CD14-positive monocyte (primary cell): ENCODE data around the gene ADGRL3. TPM values are rescaled to one million over a fixed set of nuclear protein-coding genes. Genes with fewer than 3 reads are reported as not detected.
A peak's percentile ranks its signal among the peaks of the same experiment; 100 is the strongest.

Experiments used
- DNase-seq, 3 donors: peaks; one replicate each; pipeline ENCODE4 v3.0.0-alpha.2; 2011 to 2022
- H2AFZ ChIP-seq: 2 replicates; pipeline ENCODE4 v1.6.0; 2012; ENCODE audit warnings: mild to moderate bottlenecking, low read depth, low read length, inconsistent platforms; ENCODE audit not compliant: insufficient read depth, poor library complexity, severe bottlenecking
- H3K27ac ChIP-seq, 2 donors: 1 replicate in 1 of 2; 2 replicates in 1 of 2; pipeline ENCODE4 v1.5.1; 2012 to 2013; ENCODE audit warnings: low read length in 2 of 2, control low read depth in 1 of 2, inconsistent platforms in 1 of 2, low read depth in 1 of 2, mild to moderate bottlenecking in 1 of 2
- H3K27me3 ChIP-seq, 2 donors: one replicate each; pipeline versions ENCODE4 v1.6.0 to v1.6.1; 2011 to 2013; ENCODE audit warnings: low read length in 2 of 2; ENCODE audit not compliant: control insufficient read depth in 2 of 2, insufficient read depth in 2 of 2
- H3K36me3 ChIP-seq, 2 donors: replicated peaks in 1 of 2; 1 replicate in 1 of 2; 2 replicates in 1 of 2; pipeline versions ENCODE4 v1.5.1 to v1.6.1; 2012 to 2013; ENCODE audit warnings: low read length in 2 of 2, control low read depth in 1 of 2, inconsistent platforms in 1 of 2, mild to moderate bottlenecking in 1 of 2; ENCODE audit not compliant: insufficient read depth in 2 of 2, control insufficient read depth in 1 of 2
- H3K4me1 ChIP-seq, 2 donors: 1 replicate in 1 of 2; 2 replicates in 1 of 2; pipeline versions ENCODE4 v1.5.1 to v1.6.1; 2012 to 2013; ENCODE audit warnings: low read length in 2 of 2, control low read depth in 1 of 2, inconsistent platforms in 1 of 2, mild to moderate bottlenecking in 1 of 2, moderate library complexity in 1 of 2; ENCODE audit not compliant: insufficient read depth in 2 of 2, control insufficient read depth in 1 of 2
- H3K4me2 ChIP-seq: replicated peaks from 2 replicates; pipeline ENCODE3; 2012; ENCODE audit warnings: low read length, moderate library complexity, mild to moderate bottlenecking; ENCODE audit not compliant: poor library complexity, severe bottlenecking; ENCODE audit errors: extremely low read depth
- H3K4me3 ChIP-seq, 3 experiments: fragments of 200-600 bp in 1 of 3; sonication (generic) in 1 of 3; replicated peaks in 1 of 3; 1 replicate in 2 of 3; 2 replicates in 1 of 3; pipeline ENCODE4 v1.5.1; 2011 to 2013; ENCODE audit warnings: low read length in 3 of 3, mild to moderate bottlenecking in 3 of 3, control low read depth in 2 of 3, low read depth in 2 of 3, inconsistent platforms in 1 of 3, moderate library complexity in 1 of 3
- H3K79me2 ChIP-seq: 2 replicates; pipeline ENCODE4 v1.6.0; 2012; ENCODE audit warnings: mild to moderate bottlenecking, control low read depth, inconsistent platforms, low read length, moderate library complexity; ENCODE audit not compliant: insufficient read depth
- H3K9ac ChIP-seq: 2 replicates; pipeline ENCODE4 v1.6.0; 2017; ENCODE audit warnings: low read length, mild to moderate bottlenecking; ENCODE audit not compliant: insufficient read depth, poor library complexity, severe bottlenecking
- H3K9me3 ChIP-seq, 2 donors: replicated peaks in 1 of 2; 1 replicate in 1 of 2; 2 replicates in 1 of 2; pipeline versions ENCODE4 v1.5.1 to v1.6.1; 2012 to 2013; ENCODE audit warnings: low read length in 2 of 2, control low read depth in 1 of 2; ENCODE audit not compliant: control insufficient read depth in 1 of 2, insufficient read depth in 1 of 2
- H4K20me1 ChIP-seq: 2 replicates; pipeline ENCODE4 v1.6.0; 2012; ENCODE audit warnings: mild to moderate bottlenecking, low read length, control low read depth, moderate library complexity; ENCODE audit not compliant: insufficient read depth
- H3K27ac Mint-ChIP-seq, 7 donors: one replicate each; pipeline ENCODE4 v1.8.0; 2020; ENCODE audit warnings: mild to moderate bottlenecking in 7 of 7, mixed read lengths in 7 of 7, moderate library complexity in 6 of 7, inconsistent platforms in 2 of 7
- H3K27me3 Mint-ChIP-seq, 3 donors: one replicate each; pipeline ENCODE4 v1.8.0; 2021 to 2022; ENCODE audit warnings: low read depth in 3 of 3, mild to moderate bottlenecking in 3 of 3, mixed read lengths in 3 of 3, moderate library complexity in 3 of 3, inconsistent platforms in 1 of 3
- H3K36me3 Mint-ChIP-seq, 2 donors: one replicate each; pipeline ENCODE4 v1.8.0; 2020; ENCODE audit warnings: mixed read lengths in 2 of 2, inconsistent platforms in 1 of 2, mild to moderate bottlenecking in 1 of 2
- H3K4me1 Mint-ChIP-seq: one replicate; pipeline ENCODE4 v1.8.0; 2020; ENCODE audit warnings: mild to moderate bottlenecking, mixed read lengths
- H3K4me3 Mint-ChIP-seq, 2 donors: one replicate each; pipeline ENCODE4 v1.8.0; 2020; ENCODE audit warnings: mild to moderate bottlenecking in 2 of 2, mixed read lengths in 2 of 2, moderate library complexity in 1 of 2
- H3K9me3 Mint-ChIP-seq, 7 donors: one replicate each; pipeline ENCODE4 v1.8.0; 2020 to 2022; ENCODE audit warnings: mixed read lengths in 7 of 7, mild to moderate bottlenecking in 6 of 7, moderate library complexity in 6 of 7, inconsistent platforms in 2 of 7
- CTCF ChIP-seq: fragments of 200-600 bp; IDR thresholded peaks from one replicate; pipeline ENCODE4 v1.8.0; 2022; ENCODE audit warnings: antibody characterized with exemption, mild to moderate bottlenecking
- WGBS: methylation state at CpG from one replicate; pipeline ENCODE4 v1.1.5; 2013; ENCODE audit warnings: missing lambda C conversion rate; ENCODE audit not compliant: insufficient coverage; 5-methylcytosine and 5-hydroxymethylcytosine counted together
- intact Hi-C, 2 donors: fragments of 100-400 bp; cut with micrococcal nuclease; formaldehyde crosslinking; loops; one replicate each; pipeline versions ENCODE4 v1.15.0 to v1.15.1; 2023
- polyA plus RNA-seq, 3 donors: library from polyadenylated mRNA; depleted of rRNA in 1 of 3; unstranded in 2 of 3; stranded (reverse) in 1 of 3; fragments of 300-500 nt in 2 of 3; fragments of >200 nt in 1 of 3; fragmentation: Illumina TruSeq in 2 of 3; gene quantifications; 1 replicate in 2 of 3; 2 replicates in 1 of 3; pipeline ENCODE4 v1.2.3, GENCODE V29; 2012 to 2021

ADGRL3 gene
- polyA plus RNA-seq, 3 donors: not detected

- H3K9ac ChIP-seq: no peak overlapping the region
- intact Hi-C loops: no loop called here
- no peaks in the 10 kb centered on the region for H3K79me2 ChIP-seq
- WGBS: no CpG with 5 or more reads among the region's 1 CpG
- H3K4me3 ChIP-seq: no peak overlapping the region
- Mint-ChIP-seq H3K4me1 (peaks cover 7% of the 10 kb centered on the region), H3K27ac (no peak overlapping the region), H3K36me3 (no peaks in the 10 kb centered on the region), H3K27me3 (peaks cover 0 to 1% (median 0%) of the 10 kb centered on the region in 3 donors), H3K9me3 (peaks cover 0 to 3% (median 2%) of the 10 kb centered on the region in 7 donors), H3K4me3 (peak overlapping the region in 1 of 2 donors; percentile 21)
- peak overlapping the region; percentile 17 for H3K4me2 ChIP-seq
- no peak overlapping the region for H2AFZ ChIP-seq
- peaks cover 0 to 3% of the 10 kb centered on the region in 2 donors for H3K4me1 ChIP-seq
- H3K27ac ChIP-seq: no peak overlapping the region
- no peak for TF ChIP-seq CTCF
- H3K9me3 ChIP-seq: peaks cover 0 to 2% of the 10 kb centered on the region in 2 donors
- H4K20me1 ChIP-seq: no peaks in the 10 kb centered on the region
- no peaks in the 10 kb centered on the region for H3K36me3 ChIP-seq
- H3K27me3 ChIP-seq: no peaks in the 10 kb centered on the region
- peak in 2 of 3 donors; percentile 0 to 26 for DNase-seq
Measured at GRCh38 chr4:61397174-61397573, 197.0 kb downstream of the ADGRL3 start.

GRCh38 chr4:61400439-61401038 is 200.4 kb downstream of the ADGRL3 start:
- Histone ChIP-seq H3K9me3 (no peaks in the 10 kb centered on the region), H3K27ac (no peak overlapping the region), H3K4me3 (no peak overlapping the region), H3K36me3 (no peaks in the 10 kb centered on the region), H4K20me1 (no peaks in the 10 kb centered on the region), H2AFZ (no peak overlapping the region), H3K4me2 (no peak overlapping the region), H3K9ac (no peak overlapping the region), H3K79me2 (no peaks in the 10 kb centered on the region), H3K27me3 (no peaks in the 10 kb centered on the region), H3K4me1 (peaks cover 0 to 3% of the 10 kb centered on the region in 2 donors)
- no peak overlapping the region for H3K27ac Mint-ChIP-seq
- no peak for TF ChIP-seq CTCF
- no peak overlapping the region for H3K4me3 Mint-ChIP-seq
- intact Hi-C loops: no loop called here
- no peak for DNase-seq
- H3K9me3 Mint-ChIP-seq: peaks cover 0 to 2% (median 0%) of the 10 kb centered on the region in 7 donors
- no peaks in the 10 kb centered on the region for H3K36me3 Mint-ChIP-seq
- WGBS: no CpG with 5 or more reads among the region's 1 CpG
- H3K27me3 Mint-ChIP-seq: peaks cover 0 to 1% (median 0%) of the 10 kb centered on the region in 3 donors
- H3K4me1 Mint-ChIP-seq: peaks cover 7% of the 10 kb centered on the region
